ENCODE results near the gene ALK.

ALK gene

GRCh38 chr2:29335396-29335795 lies 586.0 kb downstream of the ALK start:
- Histone ChIP-seq H3K4me1 (ENCODE audit: low read depth, poor library complexity, severe bottlenecking) (no peaks in the 10 kb centered on the region), H3K27ac (no peak overlapping the region), H3K79me2 (ENCODE audit: insufficient read depth, low read depth) (no peaks in the 10 kb centered on the region), H4K20me1 (ENCODE audit: insufficient read depth) (no peaks in the 10 kb centered on the region), H3K4me3 (IDR thresholded peaks at IDR 0.05; ENCODE audit: insufficient read depth, low read depth, low read length) (no peak overlapping the region), H3K9ac (no peak overlapping the region), H3K4me2 (no peak overlapping the region), H3K27me3 (ENCODE audit: insufficient read depth, low read depth) (no peaks in the 10 kb centered on the region), H2AFZ (ENCODE audit: low read depth) (no peak overlapping the region), H3K36me3 (ENCODE audit: insufficient read depth) (no peaks in the 10 kb centered on the region)
- TF ChIP-seq CTCF (conservative IDR thresholded peaks at IDR 0.05; ENCODE audit: low read depth, low read length) = no peak

GRCh38 chr2:29334706-29335105 lies 586.7 kb downstream of the ALK start:
- no peak overlapping the region for H2AFZ ChIP-seq (ENCODE audit: low read depth)
- H3K27ac ChIP-seq = no peak overlapping the region
- H3K79me2 ChIP-seq (ENCODE audit: insufficient read depth, low read depth) = no peaks in the 10 kb centered on the region
- no peaks in the 10 kb centered on the region for H3K36me3 ChIP-seq (ENCODE audit: insufficient read depth)
- no peak for TF ChIP-seq CTCF (conservative IDR thresholded peaks at IDR 0.05; ENCODE audit: low read depth, low read length)
- no peak overlapping the region for H3K9ac ChIP-seq
- no peaks in the 10 kb centered on the region for H3K4me1 ChIP-seq (ENCODE audit: low read depth, poor library complexity, severe bottlenecking)
- no peak overlapping the region for H3K4me2 ChIP-seq
- H4K20me1 ChIP-seq (ENCODE audit: insufficient read depth) = no peaks in the 10 kb centered on the region
- no peaks in the 10 kb centered on the region for H3K27me3 ChIP-seq (ENCODE audit: insufficient read depth, low read depth)
- H3K4me3 ChIP-seq (IDR thresholded peaks at IDR 0.05; ENCODE audit: insufficient read depth, low read depth, low read length) = no peak overlapping the region

GRCh38 chr2:29332540-29332939 lies 588.8 kb downstream of the ALK start:
- Histone ChIP-seq H3K79me2 (ENCODE audit: insufficient read depth, low read depth) (no peaks in the 10 kb centered on the region), H3K4me2 (no peak overlapping the region), H3K9ac (no peak overlapping the region), H3K4me1 (ENCODE audit: low read depth, poor library complexity, severe bottlenecking) (no peaks in the 10 kb centered on the region), H3K27ac (no peak overlapping the region), H2AFZ (ENCODE audit: low read depth) (no peak overlapping the region), H4K20me1 (ENCODE audit: insufficient read depth) (no peaks in the 10 kb centered on the region), H3K27me3 (ENCODE audit: insufficient read depth, low read depth) (no peaks in the 10 kb centered on the region), H3K4me3 (IDR thresholded peaks at IDR 0.05; ENCODE audit: insufficient read depth, low read depth, low read length) (no peak overlapping the region), H3K36me3 (ENCODE audit: insufficient read depth) (no peaks in the 10 kb centered on the region)
- no peak for TF ChIP-seq CTCF (conservative IDR thresholded peaks at IDR 0.05; ENCODE audit: low read depth, low read length)

- H2AFZ ChIP-seq (ENCODE audit: low read depth) = no peak overlapping the region
- no peak for TF ChIP-seq CTCF (conservative IDR thresholded peaks at IDR 0.05; ENCODE audit: low read depth, low read length)
- no peak overlapping the region for H3K4me2 ChIP-seq
- no peaks in the 10 kb centered on the region for H4K20me1 ChIP-seq (ENCODE audit: insufficient read depth)
- H3K36me3 ChIP-seq (ENCODE audit: insufficient read depth) = no peaks in the 10 kb centered on the region
- no peak overlapping the region for H3K4me3 ChIP-seq (IDR thresholded peaks at IDR 0.05; ENCODE audit: insufficient read depth, low read depth, low read length)
- no peaks in the 10 kb centered on the region for H3K79me2 ChIP-seq (ENCODE audit: insufficient read depth, low read depth)
- no peak overlapping the region for H3K27ac ChIP-seq
- no peak overlapping the region for H3K9ac ChIP-seq
- H3K4me1 ChIP-seq (ENCODE audit: low read depth, poor library complexity, severe bottlenecking) = no peaks in the 10 kb centered on the region
- no peaks in the 10 kb centered on the region for H3K27me3 ChIP-seq (ENCODE audit: insufficient read depth, low read depth)
Measured at GRCh38 chr2:29329899-29330298, 591.5 kb downstream of the ALK start.

- Histone ChIP-seq H3K9ac (no peak overlapping the region), H3K27me3 (ENCODE audit: insufficient read depth, low read depth) (no peaks in the 10 kb centered on the region), H3K4me3 (IDR thresholded peaks at IDR 0.05; ENCODE audit: insufficient read depth, low read depth, low read length) (no peak overlapping the region), H3K36me3 (ENCODE audit: insufficient read depth) (no peaks in the 10 kb centered on the region), H3K27ac (no peak overlapping the region), H3K79me2 (ENCODE audit: insufficient read depth, low read depth) (no peaks in the 10 kb centered on the region), H3K4me2 (no peak overlapping the region), H4K20me1 (ENCODE audit: insufficient read depth) (no peaks in the 10 kb centered on the region), H3K4me1 (ENCODE audit: low read depth, poor library complexity, severe bottlenecking) (no peaks in the 10 kb centered on the region), H2AFZ (ENCODE audit: low read depth) (no peak overlapping the region)
- no peak for TF ChIP-seq CTCF (conservative IDR thresholded peaks at IDR 0.05; ENCODE audit: low read depth, low read length)
Measured at GRCh38 chr2:29326926-29327325, 594.5 kb downstream of the ALK start.
